Cardiac fibroblast (primary cell): Measurements from ENCODE around the gene ARGLU1.

Experiments
- DNase-seq, 2 donors: peaks; one replicate each; pipeline versions ENCODE4 v3.0.0 to v3.0.0-alpha.2; 2010; ENCODE audit warnings: low read depth in 2 of 2
- H3K4me3 ChIP-seq, 2 donors: replicated peaks in 1 of 2; 1 replicate in 1 of 2; 2 replicates in 1 of 2; pipeline ENCODE4 v1.5.1; 2011; ENCODE audit warnings: low read depth in 2 of 2, low read length in 2 of 2, mild to moderate bottlenecking in 2 of 2, moderate library complexity in 1 of 2
- CTCF ChIP-seq: IDR thresholded peaks from one replicate; pipeline ENCODE4 v1.5.1; 2011; ENCODE audit warnings: low read depth, mild to moderate bottlenecking, low read length, inconsistent platforms

Gene ARGLU1

GRCh38 chr13:106550570-106551135 lies 17.3 kb downstream of the ARGLU1 start:
- DNase-seq = no peak
- H3K4me3 ChIP-seq = no peak overlapping the region
- no peak for TF ChIP-seq CTCF

GRCh38 chr13:106548064-106548696 lies 19.8 kb downstream of the ARGLU1 start:
- TF ChIP-seq CTCF = no peak
- peak in 1 of 2 donors; percentile 65 for DNase-seq
- no peak overlapping the region for H3K4me3 ChIP-seq

GRCh38 chr13:106541826-106542225 lies 26.1 kb downstream of the ARGLU1 start:
- no peak for DNase-seq
- no peak for TF ChIP-seq CTCF
- H3K4me3 ChIP-seq = no peak overlapping the region

- H3K4me3 ChIP-seq = no peak overlapping the region
- DNase-seq = no peak
- TF ChIP-seq CTCF = no peak
Observed at GRCh38 chr13:106540613-106541012, 27.3 kb downstream of the ARGLU1 start.

- H3K4me3 ChIP-seq = no peak overlapping the region
- DNase-seq = no peak
- TF ChIP-seq CTCF = no peak
Observed at GRCh38 chr13:106537521-106537920, 30.4 kb downstream of the ARGLU1 start.

- H3K4me3 ChIP-seq = peak overlapping the region; percentile 68 to 71
- TF ChIP-seq CTCF = peak; percentile 98
- DNase-seq = peak; percentile 88 to 90
Observed at GRCh38 chr13:106536244-106537034, 31.5 kb downstream of the ARGLU1 start.
